OCI-LY7 (cell line): ENCODE measurements around the gene DIAPH3. TPM values are rescaled to one million over a fixed set of nuclear protein-coding genes. Genes with fewer than 3 reads are reported as not detected.

Experiments
- BruUV-seq: library from RNA; stranded (reverse); fragments of 400-500 nt; replicated peaks from 2 replicates; lab custom pipeline; 2021; lab: Mats Ljungman, UMichigan
- CTCF ChIA-PET: fragments of 300-600 bp; sonication (Branson Sonifier 250); formaldehyde crosslinking; loops from one replicate; lab custom pipeline; 2022; ENCODE audit warnings: antibody characterized with exemption; ENCODE audit not compliant: unreplicated experiment; lab: Charles Lee
- POLR2A ChIA-PET: fragments of 300-600 bp; sonication (Branson Sonifier 250); formaldehyde crosslinking; loops from one replicate; lab custom pipeline; 2022; ENCODE audit warnings: antibody characterized with exemption; lab: Charles Lee
- DNase-seq: peaks from one replicate; pipeline ENCODE4 v3.0.0-alpha.2; 2015; ENCODE audit warnings: low spot score
- H2AFZ ChIP-seq: fragments of 200-600 bp; sonication (generic), shearing (Covaris generic); 2 replicates; pipeline ENCODE4 v1.6.1; 2014; ENCODE audit warnings: mild to moderate bottlenecking, antibody characterized with exemption, low read length, moderate library complexity
- H3K27ac ChIP-seq: fragments of 200-600 bp; sonication (generic); 2 replicates; pipeline ENCODE4 v1.5.1; 2014; ENCODE audit warnings: mixed run types, low read depth, mild to moderate bottlenecking, moderate library complexity, low read length, inconsistent platforms; ENCODE audit not compliant: poor library complexity, severe bottlenecking
- H3K36me3 ChIP-seq: fragments of 200-600 bp; sonication (generic); 2 replicates; pipeline ENCODE4 v1.6.1; 2014; ENCODE audit warnings: mild to moderate bottlenecking, antibody characterized with exemption, low read length, moderate library complexity, mixed read lengths; ENCODE audit not compliant: insufficient read depth
- H3K4me1 ChIP-seq: fragments of 200-600 bp; sonication (generic); 2 replicates; pipeline ENCODE4 v1.5.1; 2014; ENCODE audit warnings: mild to moderate bottlenecking, low read length; ENCODE audit not compliant: insufficient read depth, poor library complexity, severe bottlenecking
- H3K4me2 ChIP-seq: fragments of 200-600 bp; sonication (generic); 2 replicates; pipeline ENCODE4 v1.6.1; 2014; ENCODE audit warnings: mild to moderate bottlenecking, low read length
- H3K4me3 ChIP-seq: fragments of 200-600 bp; sonication (generic); 2 replicates; pipeline ENCODE4 v1.5.1; 2014; ENCODE audit warnings: mild to moderate bottlenecking, low read depth, low read length; ENCODE audit not compliant: poor library complexity, severe bottlenecking
- H3K79me2 ChIP-seq: fragments of 200-600 bp; sonication (generic); 2 replicates; pipeline ENCODE4 v1.6.1; 2016; ENCODE audit warnings: low read depth, mild to moderate bottlenecking, low read length, moderate library complexity, mixed read lengths; ENCODE audit not compliant: insufficient read depth
- H3K9me2 ChIP-seq: fragments of 200-600 bp; sonication (generic); 2 replicates; pipeline ENCODE4 v1.6.1; 2016; ENCODE audit warnings: mild to moderate bottlenecking, low read length, mixed read lengths; ENCODE audit not compliant: insufficient read depth
- H3K9me3 ChIP-seq: fragments of 200-600 bp; sonication (generic); 2 replicates; pipeline ENCODE4 v1.6.1; 2014; ENCODE audit warnings: mild to moderate bottlenecking, mixed run types, low read length, mixed read lengths
- H4K20me1 ChIP-seq: fragments of 200-600 bp; sonication (generic); 2 replicates; pipeline ENCODE4 v1.6.1; 2014; ENCODE audit warnings: mild to moderate bottlenecking, antibody characterized with exemption, low read length, moderate library complexity, mixed read lengths; ENCODE audit not compliant: insufficient read depth
- EZH2phosphoT487 ChIP-seq: fragments of 200-600 bp; sonication (generic); IDR thresholded peaks from 2 replicates; pipeline ENCODE4 v1.6.1; 2018; ENCODE audit warnings: low read depth, borderline replicate concordance, mild to moderate bottlenecking, mixed run types, antibody characterized with exemption, low read length, moderate library complexity, mixed read lengths
- intact Hi-C: fragments of 100-400 bp; cut with micrococcal nuclease; formaldehyde crosslinking; loops from one replicate; pipeline ENCODE4 v1.10.0; 2022; ENCODE audit not compliant: unreplicated experiment
- total RNA-seq, 2 experiments: library from RNA; depleted of rRNA in 1 of 2; stranded (reverse); fragments of >200 nt in 1 of 2; shearing (Covaris generic) in 1 of 2; gene quantifications; 2 replicates each; pipeline ENCODE4 v1.2.3, GENCODE V29; 2014 to 2022
- TF ChIP-seq, protein P1 (sequence below): fragments of 200-600 bp; sonication (generic); conservative IDR thresholded peaks from 2 replicates; pipeline ENCODE4 v1.5.1; 2014; ENCODE audit warnings: mild to moderate bottlenecking, antibody characterized with exemption, low read length, moderate library complexity, mixed read lengths

The DIAPH3 gene
- total RNA-seq, 2 experiments from 2014 or later: 33.5 to 37.2 TPM

DNA sequence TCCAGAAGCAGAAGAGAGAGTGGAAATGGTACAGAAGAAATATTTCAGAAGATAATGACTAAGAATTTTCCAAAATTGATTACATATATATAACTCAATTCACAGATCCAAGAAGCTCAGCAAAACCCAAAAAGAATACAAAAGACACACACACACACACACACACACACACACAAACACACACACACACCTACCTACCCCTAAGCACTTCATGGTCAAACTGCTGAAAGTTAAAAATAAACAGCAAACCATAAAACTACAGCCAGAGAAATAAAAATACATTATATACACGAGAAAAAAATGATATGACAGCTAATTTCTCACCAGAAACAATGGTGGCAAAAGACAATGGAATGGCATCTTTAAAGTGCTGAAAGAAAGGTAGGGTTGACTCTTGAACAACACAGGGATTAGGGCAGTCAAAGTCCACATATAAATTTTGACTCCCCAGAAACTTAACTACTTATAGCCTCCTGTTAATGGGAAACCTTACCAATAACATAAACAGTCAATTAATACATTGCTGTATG is 49.2 kb downstream of the DIAPH3 start:
- Histone ChIP-seq H2AFZ (no peak overlapping the region), H3K4me2 (no peak overlapping the region), H3K27ac (no peak overlapping the region), H3K4me1 (no peaks in the 10 kb centered on the region), H3K79me2 (no peaks in the 10 kb centered on the region; the same call in 1 of the 2 replicates), H3K9me2 (no peaks in the 10 kb centered on the region), H3K4me3 (no peak overlapping the region), H3K36me3 (peaks cover 54% of the 10 kb centered on the region), H4K20me1 (no peaks in the 10 kb centered on the region), H3K9me3 (peaks cover 11% of the 10 kb centered on the region; the same call in 1 of the 2 replicates)
- TF ChIP-seq EZH2phosphoT487: no peak
- TF ChIP-seq, protein P1, sequence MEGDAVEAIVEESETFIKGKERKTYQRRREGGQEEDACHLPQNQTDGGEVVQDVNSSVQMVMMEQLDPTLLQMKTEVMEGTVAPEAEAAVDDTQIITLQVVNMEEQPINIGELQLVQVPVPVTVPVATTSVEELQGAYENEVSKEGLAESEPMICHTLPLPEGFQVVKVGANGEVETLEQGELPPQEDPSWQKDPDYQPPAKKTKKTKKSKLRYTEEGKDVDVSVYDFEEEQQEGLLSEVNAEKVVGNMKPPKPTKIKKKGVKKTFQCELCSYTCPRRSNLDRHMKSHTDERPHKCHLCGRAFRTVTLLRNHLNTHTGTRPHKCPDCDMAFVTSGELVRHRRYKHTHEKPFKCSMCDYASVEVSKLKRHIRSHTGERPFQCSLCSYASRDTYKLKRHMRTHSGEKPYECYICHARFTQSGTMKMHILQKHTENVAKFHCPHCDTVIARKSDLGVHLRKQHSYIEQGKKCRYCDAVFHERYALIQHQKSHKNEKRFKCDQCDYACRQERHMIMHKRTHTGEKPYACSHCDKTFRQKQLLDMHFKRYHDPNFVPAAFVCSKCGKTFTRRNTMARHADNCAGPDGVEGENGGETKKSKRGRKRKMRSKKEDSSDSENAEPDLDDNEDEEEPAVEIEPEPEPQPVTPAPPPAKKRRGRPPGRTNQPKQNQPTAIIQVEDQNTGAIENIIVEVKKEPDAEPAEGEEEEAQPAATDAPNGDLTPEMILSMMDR: no peak
- intact Hi-C loops: no loop called here
- BruUV-seq: no TSS peak
- ChIA-PET CTCF (no interaction called here), POLR2A (interaction anchor here (1.0 kb wide), 1 partner anchor 10 kb away, joined by 4 read pairs; no protein-coding TSS in a partner anchor)
- DNase-seq: no peak

DNA sequence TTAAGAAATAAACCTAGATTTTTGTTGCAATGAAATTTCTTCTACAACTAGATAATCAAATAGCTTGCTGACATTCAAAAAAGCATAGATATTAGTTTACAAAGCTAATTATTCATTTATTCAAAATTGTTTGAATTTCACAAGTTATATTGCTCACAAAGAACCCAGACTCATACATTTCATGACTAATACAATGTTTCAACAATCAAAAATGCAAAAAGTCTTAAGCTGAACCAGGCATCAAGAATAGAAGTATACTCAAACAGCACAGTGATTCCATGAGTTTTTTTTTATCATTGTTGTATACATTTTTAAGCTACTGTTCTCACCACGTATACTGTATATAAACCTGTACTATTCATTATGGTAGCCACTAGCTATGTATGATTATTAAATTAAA is 51.0 kb downstream of the DIAPH3 start:
- Histone ChIP-seq H3K36me3 (peaks cover 64% of the 10 kb centered on the region), H3K4me2 (no peak overlapping the region), H2AFZ (no peak overlapping the region), H3K79me2 (no peaks in the 10 kb centered on the region; the same call in 1 of the 2 replicates), H3K9me3 (peaks cover 11% of the 10 kb centered on the region; the same call in 1 of the 2 replicates), H3K4me1 (no peaks in the 10 kb centered on the region), H4K20me1 (no peaks in the 10 kb centered on the region), H3K4me3 (no peak overlapping the region), H3K9me2 (no peaks in the 10 kb centered on the region), H3K27ac (no peak overlapping the region)
- TF ChIP-seq EZH2phosphoT487: no peak
- TF ChIP-seq, protein P1: no peak
- DNase-seq: no peak
- intact Hi-C loops: no loop called here
- POLR2A ChIA-PET: interaction anchor here (0.6 to 1.8 kb wide), 4 partner anchors 9 to 63 kb away, joined by 3 to 11 read pairs (median 4); no protein-coding TSS in a partner anchor
- no TSS peak for BruUV-seq
- CTCF ChIA-PET: no interaction called here

DNA sequence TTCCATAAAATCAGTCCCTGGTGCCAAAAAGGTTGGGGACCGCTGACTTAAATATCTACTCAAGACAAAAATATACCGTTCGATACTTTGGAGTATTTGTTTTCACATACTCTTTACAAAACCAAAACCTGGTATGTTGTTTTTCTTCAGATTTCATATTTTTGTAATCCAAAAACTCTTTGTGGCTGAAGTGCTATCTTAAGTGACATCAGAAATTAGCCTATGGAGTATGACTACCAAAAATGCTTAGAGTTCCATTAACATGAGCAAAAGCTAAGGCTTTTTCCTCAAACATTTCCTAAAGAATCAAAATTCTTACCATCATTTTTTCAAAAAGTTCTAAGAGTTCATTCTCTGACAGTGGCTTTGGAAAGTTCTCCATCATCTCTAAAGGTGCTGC is 52.0 kb downstream of the DIAPH3 start:
- Histone ChIP-seq H3K4me3 (no peak overlapping the region), H3K27ac (no peak overlapping the region), H2AFZ (no peak overlapping the region), H3K4me1 (no peaks in the 10 kb centered on the region), H3K9me3 (peaks cover 11% of the 10 kb centered on the region; the same call in 1 of the 2 replicates), H3K4me2 (no peak overlapping the region), H3K9me2 (no peaks in the 10 kb centered on the region), H3K36me3 (peaks cover 75% of the 10 kb centered on the region), H3K79me2 (no peaks in the 10 kb centered on the region; the same call in 1 of the 2 replicates), H4K20me1 (no peaks in the 10 kb centered on the region)
- DNase-seq: no peak
- ChIA-PET CTCF (no interaction called here), POLR2A (interaction anchor here (1.8 kb wide), 1 partner anchor 8 kb away, joined by 6 read pairs; no protein-coding TSS in a partner anchor)
- no peak for TF ChIP-seq EZH2phosphoT487
- TF ChIP-seq, protein P1: no peak
- no TSS peak for BruUV-seq
- intact Hi-C loops: no loop called here
